SU-DHL-6 (cell line): ENCODE measurements around the gene CCR6.

Source experiments
- CTCF ChIP-seq: fragments of 200-600 bp; sonication (generic); IDR thresholded peaks from one replicate; pipeline ENCODE4 v1.5.1; 2017; ENCODE audit warnings: antibody characterized with exemption, mild to moderate bottlenecking, low read length, moderate library complexity; ENCODE audit not compliant: insufficient read depth, poor library complexity, severe bottlenecking
- EZH2phosphoT487 ChIP-seq: fragments of 200-600 bp; sonication (generic), shearing (Covaris generic); conservative IDR thresholded peaks from 2 replicates; pipeline ENCODE4 v1.6.1; 2018; ENCODE audit warnings: mild to moderate bottlenecking, antibody characterized with exemption, low read length, moderate library complexity, mixed read lengths

- TF ChIP-seq CTCF (no peak), EZH2phosphoT487 (no peak)
These were observed 4.9 kb upstream of the CCR6 start for GRCh38 chr6:167118006-167118405.
